ENCODE data around the gene GABRR3.

Gene GABRR3

GRCh38 chr3:98035208-98035607 is at the start of gene GABRR3:
Gene GABRR3, minus strand, starts transcription at chr3:98035315. Its CDS starts 328 bp downstream, at chr3:98034987.
- no peak for DNase-seq (ENCODE audit: low read depth in 2 of 2)

- DNase-seq (ENCODE audit: low read depth in 2 of 2): no peak
Measured at GRCh38 chr3:98073486-98073885, 38.4 kb upstream of the GABRR3 start.

GRCh38 chr3:98070840-98071239 is 35.7 kb upstream of the GABRR3 start:
- DNase-seq (ENCODE audit: low read depth in 2 of 2): no peak

GRCh38 chr3:98068824-98069223 is 33.7 kb upstream of the GABRR3 start:
- DNase-seq (ENCODE audit: low read depth in 2 of 2): no peak

- DNase-seq (ENCODE audit: low read depth in 2 of 2): no peak
Measured at GRCh38 chr3:98058244-98058960, 23.3 kb upstream of the GABRR3 start.

GRCh38 chr3:98057631-98058030 is 22.5 kb upstream of the GABRR3 start:
- DNase-seq (ENCODE audit: low read depth in 2 of 2): no peak

- DNase-seq (ENCODE audit: low read depth in 2 of 2): no peak
Measured at GRCh38 chr3:98056035-98056434, 20.9 kb upstream of the GABRR3 start.

- no peak for DNase-seq (ENCODE audit: low read depth in 2 of 2)
Measured at GRCh38 chr3:98049271-98049670, 14.2 kb upstream of the GABRR3 start.

GRCh38 chr3:98048586-98048985 is 13.5 kb upstream of the GABRR3 start:
- DNase-seq (ENCODE audit: low read depth in 2 of 2): no peak

- DNase-seq (ENCODE audit: low read depth in 2 of 2): no peak
Measured at GRCh38 chr3:98041350-98041749, 6.2 kb upstream of the GABRR3 start.

GRCh38 chr3:98039322-98040024 is 4.4 kb upstream of the GABRR3 start:
- peak; percentile 34 to 46 for DNase-seq (ENCODE audit: low read depth in 2 of 2)

- no peak for DNase-seq (ENCODE audit: low read depth in 2 of 2)
Measured at GRCh38 chr3:98038876-98039275, 3.8 kb upstream of the GABRR3 start.

- no peak for DNase-seq (ENCODE audit: low read depth in 2 of 2)
Measured at GRCh38 chr3:98038286-98038685, 3.2 kb upstream of the GABRR3 start.

GRCh38 chr3:98034486-98034885 is 629 bp downstream of the GABRR3 start:
- no peak for DNase-seq (ENCODE audit: low read depth in 2 of 2)

- DNase-seq (ENCODE audit: low read depth in 2 of 2): no peak
Measured at GRCh38 chr3:98034036-98034435, 1.1 kb downstream of the GABRR3 start.

GRCh38 chr3:98032904-98033303 is 2.2 kb downstream of the GABRR3 start:
- no peak for DNase-seq (ENCODE audit: low read depth in 2 of 2)

- DNase-seq (ENCODE audit: low read depth in 2 of 2): no peak
Measured at GRCh38 chr3:98032265-98032664, 2.9 kb downstream of the GABRR3 start.

- DNase-seq (ENCODE audit: low read depth in 2 of 2): no peak
Measured at GRCh38 chr3:98029083-98029482, 6.0 kb downstream of the GABRR3 start.

GRCh38 chr3:98027085-98027446 is 8.0 kb downstream of the GABRR3 start:
- DNase-seq (ENCODE audit: low read depth in 2 of 2): no peak

GRCh38 chr3:98026425-98027084 is 8.6 kb downstream of the GABRR3 start:
- DNase-seq (ENCODE audit: low read depth in 2 of 2): no peak

GRCh38 chr3:98025392-98025945 is 9.6 kb downstream of the GABRR3 start:
- no peak for DNase-seq (ENCODE audit: low read depth in 2 of 2)

GRCh38 chr3:98022978-98023820 is 11.9 kb downstream of the GABRR3 start:
- peak; percentile 89 to 92 for DNase-seq (ENCODE audit: low read depth in 2 of 2)

Measured in stimulated activated CD8-positive, alpha-beta memory T cell treated with anti-CD3 and anti-CD28 coated beads, Interleukin-2, amount 100 ng/mL, for 48 hours (primary cell).